Measurements from ENCODE around the gene NCDN. TPM values are rescaled to one million over a fixed set of nuclear protein-coding genes. Genes with fewer than 3 reads are reported as not detected.
A peak's percentile ranks its signal among the peaks of the same experiment; 100 is the strongest.

NCDN gene
- total and polyA plus RNA-seq, 2 of the 8 experiments (the other 6 are each of a cell fraction or from before 2014, with no cell fraction given), result 26.2 to 35.4 TPM

DNA sequence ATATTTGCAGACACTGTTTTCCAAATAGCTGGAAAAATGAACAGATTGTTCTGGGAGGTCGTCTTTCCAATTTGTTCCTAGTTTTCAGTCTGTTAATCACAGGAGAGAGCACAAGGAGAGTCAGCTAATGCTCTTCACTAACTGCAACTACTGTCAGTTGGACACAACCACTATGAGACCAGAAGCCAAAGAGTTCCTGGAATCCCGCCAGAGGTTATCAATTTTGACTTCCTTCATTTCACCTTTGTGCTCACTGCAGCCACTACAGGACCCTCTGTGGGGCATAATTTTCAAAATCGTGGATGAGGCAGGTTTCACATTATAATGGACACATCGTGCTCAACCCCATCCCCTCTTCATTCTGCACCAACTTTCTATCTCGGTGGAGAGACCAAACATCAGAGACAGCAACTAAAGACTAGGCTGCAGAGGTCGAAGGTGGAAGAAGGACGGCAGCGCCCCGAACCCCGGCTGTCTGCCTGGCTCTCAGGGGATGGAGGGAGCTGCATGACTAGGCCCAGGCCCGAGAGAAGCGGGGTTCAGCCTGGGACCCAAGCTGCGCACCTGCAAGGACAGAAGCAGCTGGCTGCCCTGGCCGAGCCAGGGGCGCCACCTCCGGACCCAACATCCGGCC is 998 bp upstream of the NCDN start:
- 6% methylated on average over 17 of the region's 17 CpGs; no CpG with 5 or more reads in 1 of the 2 experiments for WGBS, 2 experiments (ENCODE audit: extremely low coverage in 1 of 2, insufficient coverage in 1 of 2, insufficient read length in 1 of 2, insufficient replicate concordance in 2 of 2, low coverage in 1 of 2, low lambda C conversion rate in 2 of 2, missing lambda C conversion rate in 1 of 2)
- POLR2A ChIA-PET (ENCODE audit: partially characterized antibody), result interaction anchor here (0.6 to 2.8 kb wide), 16 partner anchors 8 to 370 kb away, joined by 3 to 22 read pairs (median 3); partner anchors contain the start of gene TFAP2E
- Histone ChIP-seq H3K14ac (ENCODE audit: insufficient read length) (no peak overlapping the region), H2BK120ac (replicated peaks; ENCODE audit: low read depth, low read length) (no peak overlapping the region), H3K4ac (replicated peaks; ENCODE audit: insufficient read length, low read depth, low read length) (no peak overlapping the region), H3K27me3 (replicated peaks in 1 of 4; ENCODE audit: control insufficient read depth in 3 of 4, extremely low read depth in 1 of 4, insufficient read depth in 3 of 4, low read length in 3 of 4) (no peaks in the 10 kb centered on the region), H3K4me1 (replicated peaks in 1 of 4; ENCODE audit: control insufficient read depth in 3 of 4, insufficient read depth in 4 of 4, low read length in 3 of 4) (peaks cover 7 to 20% (median 16%) of the 10 kb centered on the region in 4 experiments; a peak in 6 of 7 replicates), H4K20me1 (replicated peaks in 1 of 2; ENCODE audit: control insufficient read depth in 1 of 2, insufficient read depth in 2 of 2, low read length in 2 of 2) (peaks cover 0 to 10% of the 10 kb centered on the region in 2 experiments), H3K4me3 (ENCODE audit: extremely low read depth in 1 of 4, insufficient read depth in 2 of 4, low read depth in 3 of 4, low read length in 4 of 4) (peak overlapping the region; percentile 72 to 91 (median 80)), H3K23me2 (ENCODE audit: low read depth, low read length) (peaks cover 7% of the 10 kb centered on the region; the same call in 1 of the 2 replicates), H2BK5ac (ENCODE audit: low read depth, low read length) (peak overlapping the region; percentile 99; the same call in 1 of the 2 replicates), H4K8ac (ENCODE audit: extremely low read depth, insufficient read depth, low read length) (no peak overlapping the region), H2AK5ac (ENCODE audit: low read depth, low read length) (no peak overlapping the region), H3K56ac (replicated peaks; ENCODE audit: insufficient read length, low read depth, low read length) (no peak overlapping the region), H3K9ac (replicated peaks in 1 of 4; ENCODE audit: extremely low read depth in 1 of 4, low read depth in 3 of 4, low read length in 3 of 4) (peak overlapping the region; percentile 26 to 93 (median 78); a peak in 6 of 7 replicates), H3K79me2 (ENCODE audit: control insufficient read depth in 1 of 2, insufficient read depth in 2 of 2, low read length in 2 of 2) (peaks cover 4 to 51% of the 10 kb centered on the region in 2 experiments; a peak in 3 of 4 replicates), H3K79me1 (ENCODE audit: low read depth, low read length) (peaks cover 3% of the 10 kb centered on the region), H2BK20ac (ENCODE audit: low read length) (no peak overlapping the region), H3K18ac (ENCODE audit: extremely low read depth, low read length) (peak overlapping the region; percentile 39; the same call in 1 of the 2 replicates), H4K91ac (replicated peaks; ENCODE audit: insufficient read length, low read length) (no peak overlapping the region), H3K36me3 (ENCODE audit: control insufficient read depth in 2 of 4, insufficient read depth in 4 of 4, low read length in 3 of 4) (peaks cover 0 to 38% (median 10%) of the 10 kb centered on the region in 4 experiments; a peak in 5 of 8 replicates), H2BK15ac (ENCODE audit: low read length) (no peak overlapping the region), H3K23ac (ENCODE audit: insufficient read length) (no peak overlapping the region), H2AFZ (ENCODE audit: low read length) (no peak overlapping the region), H3K27ac (ENCODE audit: low read depth, low read length) (peak overlapping the region; percentile 96; the same call in 1 of the 2 replicates), H4K5ac (ENCODE audit: insufficient read length, low read depth, low read length) (no peak overlapping the region), H3K4me2 (ENCODE audit: insufficient read depth in 1 of 2, low read depth in 2 of 2, low read length in 2 of 2) (peak overlapping the region; percentile 85 to 92), H3K9me3 (ENCODE audit: insufficient read depth in 2 of 2, low read depth in 1 of 2, low read length in 1 of 2) (no peaks in the 10 kb centered on the region), H2BK12ac (ENCODE audit: low read depth, low read length) (no peak overlapping the region)
- TF ChIP-seq SAP30 (IDR thresholded peaks at IDR 0.05; ENCODE audit: insufficient read depth, insufficient replicate concordance, low read length) (peak; percentile 53), RAD21 (IDR thresholded peaks at IDR 0.05 in 1 of 2, conservative IDR thresholded peaks at IDR 0.05 in 1 of 2; ENCODE audit: low read depth in 2 of 2, low read length in 2 of 2) (peak in 1 of 2 experiments; percentile 15; a peak in 1 of 4 replicates), POLR2A (IDR thresholded peaks at IDR 0.05; ENCODE audit: control extremely low read depth in 1 of 2, low read depth in 2 of 2, low read length in 2 of 2) (0 out of 3 replicates have a peak, but pooled peaks of 1 of the 2 experiments have one; percentile 3), SIRT6 (IDR thresholded peaks at IDR 0.05; ENCODE audit: low read length) (no peak)
- DNase-seq (ENCODE audit: low read depth in 1 of 2, low spot score in 2 of 2), result no peak
- FAIRE-seq, result no peak
- CTCF ChIA-PET (ENCODE audit: partially characterized antibody), result interaction anchor here (0.6 to 7.6 kb wide), 8 partner anchors 9 to 258 kb away, joined by 3 to 72 read pairs (median 4); partner anchors contain the start of gene TFAP2E

All from H1 (cell line).